Neuron (in vitro differentiated cells): ENCODE data around the gene RCAN3.
"Not testable (repeated sequence)": the region's sequence is repeated elsewhere in the genome, so short reads cannot be mapped to it uniquely, and the experiment has no call there.

Experiments used
- H2AFZ ChIP-seq: one replicate; pipeline ENCODE4 v1.6.1; 2013; ENCODE audit warnings: low read depth, mild to moderate bottlenecking, inconsistent platforms, low read length, moderate library complexity
- H3K27me3 ChIP-seq: one replicate; pipeline ENCODE4 v1.6.1; 2013; ENCODE audit warnings: low read length; ENCODE audit not compliant: insufficient read depth
- H3K36me3 ChIP-seq: one replicate; pipeline ENCODE4 v1.6.1; 2013; ENCODE audit warnings: low read length; ENCODE audit not compliant: insufficient read depth
- H3K4me1 ChIP-seq: one replicate; pipeline ENCODE4 v1.6.1; 2013; ENCODE audit warnings: low read length; ENCODE audit not compliant: insufficient read depth
- H3K4me3 ChIP-seq: 2 replicates; pipeline ENCODE4 v1.5.1; 2013; ENCODE audit warnings: mild to moderate bottlenecking, low read length, moderate library complexity
- H3K9me3 ChIP-seq: one replicate; pipeline ENCODE4 v1.6.1; 2013; ENCODE audit warnings: low read length

RCAN3 gene

DNA sequence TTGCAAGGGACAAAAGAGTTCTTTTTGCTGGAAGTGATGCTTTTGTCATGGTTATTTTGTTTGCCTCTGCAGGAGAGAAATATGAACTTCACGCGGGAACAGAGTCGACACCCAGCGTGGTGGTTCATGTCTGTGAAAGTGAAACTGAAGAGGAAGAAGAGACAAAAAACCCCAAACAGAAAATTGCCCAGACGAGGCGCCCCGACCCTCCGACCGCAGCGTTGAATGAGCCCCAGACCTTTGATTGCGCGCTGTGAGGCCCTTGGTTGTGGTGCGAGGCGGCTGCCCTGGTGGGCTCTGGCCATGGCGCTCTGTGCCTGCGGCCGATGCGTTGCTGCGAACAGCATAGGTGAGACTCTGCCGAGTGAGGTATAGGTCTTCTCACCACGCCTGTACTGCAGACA lies 32.4 kb downstream of the RCAN3 start:
- Histone ChIP-seq H3K27me3 (peaks cover 14% of the 10 kb centered on the region), H3K36me3 (no peaks in the 10 kb centered on the region)

DNA sequence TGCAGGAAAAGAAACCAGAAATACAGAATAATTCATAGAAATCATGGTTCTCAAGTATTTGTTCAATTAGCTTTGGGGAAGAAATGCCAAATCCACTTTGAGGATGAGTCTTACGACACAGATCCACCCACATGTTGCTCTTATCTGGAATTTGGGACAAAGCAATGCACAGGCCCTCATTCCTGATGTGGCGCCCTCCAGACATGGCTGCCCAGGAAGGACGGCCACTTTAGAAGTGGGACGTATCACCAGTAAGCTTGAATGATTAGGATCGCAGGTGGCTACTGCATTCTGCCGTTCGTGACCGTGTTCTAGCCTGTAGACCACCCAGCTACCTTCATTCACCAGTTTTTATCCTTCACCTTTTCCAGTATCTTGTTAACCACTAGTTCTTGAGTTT lies 33.1 kb downstream of the RCAN3 start:
- peaks cover 2% of the 10 kb centered on the region for H3K9me3 ChIP-seq
- peaks cover 21% of the 10 kb centered on the region for H3K27me3 ChIP-seq
- no peaks in the 10 kb centered on the region for H3K4me1 ChIP-seq
- H2AFZ ChIP-seq = no peak overlapping the region
- no peaks in the 10 kb centered on the region for H3K36me3 ChIP-seq
- no peak overlapping the region for H3K4me3 ChIP-seq

More for the DNA sequence above, 32.4 kb downstream of the RCAN3 start:
- peaks cover 2% of the 10 kb centered on the region for H3K9me3 ChIP-seq
- no peaks in the 10 kb centered on the region for H3K4me1 ChIP-seq
- H2AFZ ChIP-seq = no peak overlapping the region
- H3K4me3 ChIP-seq = no peak overlapping the region

DNA sequence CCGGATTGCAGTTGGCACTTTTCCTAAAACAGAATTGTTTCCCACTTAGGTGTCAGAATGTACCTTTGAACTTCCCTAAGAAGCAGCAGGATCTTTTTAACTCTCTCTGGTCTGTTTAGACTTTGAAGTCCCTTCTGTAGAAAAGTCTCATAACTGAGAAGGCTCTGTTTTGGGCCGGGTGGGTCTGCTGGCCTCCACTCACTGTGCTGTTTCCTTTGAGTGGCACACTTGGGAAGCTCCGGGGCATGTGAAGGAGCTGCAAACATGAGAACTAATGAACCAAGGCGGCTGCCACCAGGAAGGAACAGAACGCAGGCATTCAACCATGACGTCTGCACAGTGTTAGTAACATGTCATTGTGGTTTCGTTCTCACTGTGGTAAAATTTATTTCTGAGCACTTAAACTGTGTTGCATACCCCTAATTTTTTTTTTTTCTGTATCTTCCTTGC lies 33.8 kb downstream of the RCAN3 start:
- no peak overlapping the region for H2AFZ ChIP-seq
- H3K4me3 ChIP-seq = no peak overlapping the region
- peaks cover 2% of the 10 kb centered on the region for H3K9me3 ChIP-seq
- H3K27me3 ChIP-seq = peaks cover 21% of the 10 kb centered on the region
- peaks cover 4% of the 10 kb centered on the region for H3K4me1 ChIP-seq
- no peaks in the 10 kb centered on the region for H3K36me3 ChIP-seq

DNA sequence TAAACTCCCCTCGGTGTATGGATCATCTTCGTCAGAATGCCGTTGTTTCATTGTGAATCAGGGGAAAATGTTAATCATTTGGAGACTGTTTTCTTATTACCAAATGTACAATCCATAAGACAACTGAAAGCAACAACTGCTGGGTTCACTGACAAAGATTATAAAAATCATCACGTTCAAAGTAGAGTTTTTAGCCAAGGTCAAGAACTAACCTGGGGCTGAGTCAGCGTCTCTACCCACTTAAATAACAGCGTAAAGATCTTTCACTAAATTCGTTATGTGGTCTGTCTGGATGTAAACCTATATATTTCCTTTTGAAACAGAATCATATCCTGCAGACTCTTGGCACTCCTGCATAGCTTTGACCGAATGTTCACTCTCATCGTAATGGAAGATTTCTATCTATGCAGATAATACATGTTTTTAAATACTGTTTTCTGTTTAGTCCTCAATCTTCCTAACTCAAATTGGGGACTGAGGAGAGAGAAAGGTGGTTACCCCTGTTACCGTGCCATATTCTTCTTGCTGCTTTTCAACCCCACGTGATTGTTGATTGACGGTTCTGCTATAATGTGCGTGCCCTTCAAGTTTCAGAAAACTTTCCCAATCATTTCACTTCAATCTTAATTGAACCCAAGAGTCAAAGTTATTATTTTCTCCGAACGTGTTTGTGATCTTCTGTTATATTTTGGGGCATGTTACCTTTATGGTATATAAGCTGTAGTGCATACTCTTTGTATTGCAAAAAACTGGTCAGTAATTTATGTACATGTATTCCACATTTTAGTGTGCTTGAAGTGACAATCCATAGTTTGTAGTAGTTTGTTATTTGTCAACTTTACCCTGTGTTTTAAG lies 37.6 kb downstream of the RCAN3 start:
- Histone ChIP-seq H3K4me1 (peaks cover 4% of the 10 kb centered on the region), H3K36me3 (no peaks in the 10 kb centered on the region), H2AFZ (no peak overlapping the region), H3K9me3 (no peaks in the 10 kb centered on the region), H3K27me3 (peaks cover 25% of the 10 kb centered on the region), H3K4me3 (no peak overlapping the region)

DNA sequence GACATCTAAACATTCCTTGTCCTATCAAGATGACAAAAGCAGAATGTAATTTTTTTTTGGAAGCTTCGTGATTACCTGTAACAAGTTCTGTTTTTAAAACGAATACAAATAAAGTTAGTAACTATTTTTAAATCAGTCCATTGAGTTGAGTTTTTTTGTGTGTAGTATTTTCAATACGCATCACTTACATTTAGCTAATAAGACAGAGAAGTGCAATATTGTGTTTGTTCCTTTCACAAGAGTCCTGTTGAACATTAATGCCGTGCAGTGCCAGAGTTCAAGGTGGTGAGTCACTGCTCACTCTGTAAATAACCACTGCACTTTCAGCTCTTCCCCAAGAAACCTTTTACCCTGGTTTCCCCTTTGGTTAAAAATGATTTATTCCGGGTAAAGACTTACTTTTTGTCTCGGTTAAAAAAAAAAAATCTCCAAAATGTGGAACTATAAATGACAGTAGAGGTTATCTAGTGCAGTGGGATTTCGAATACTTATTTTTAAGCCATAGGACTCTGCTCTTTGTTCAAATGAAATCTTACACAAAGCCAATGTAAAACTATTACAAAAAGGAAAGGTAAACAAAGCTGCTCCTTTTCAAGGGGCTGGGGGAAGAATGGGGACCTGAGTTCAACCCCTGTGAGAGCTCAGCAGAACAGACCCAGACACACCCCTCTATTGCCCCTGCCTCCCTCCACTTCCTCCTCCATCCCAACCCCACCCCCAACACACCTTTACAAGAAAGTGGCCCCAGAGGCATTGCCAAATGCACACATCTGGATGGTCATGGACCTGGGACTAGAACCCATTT lies 38.5 kb downstream of the RCAN3 start:
- peaks cover 4% of the 10 kb centered on the region for H3K4me1 ChIP-seq
- H3K4me3 ChIP-seq = no peak overlapping the region
- no peak overlapping the region for H2AFZ ChIP-seq
- H3K27me3 ChIP-seq = peaks cover 26% of the 10 kb centered on the region
- H3K9me3 ChIP-seq = no peaks in the 10 kb centered on the region
- no peaks in the 10 kb centered on the region for H3K36me3 ChIP-seq

DNA sequence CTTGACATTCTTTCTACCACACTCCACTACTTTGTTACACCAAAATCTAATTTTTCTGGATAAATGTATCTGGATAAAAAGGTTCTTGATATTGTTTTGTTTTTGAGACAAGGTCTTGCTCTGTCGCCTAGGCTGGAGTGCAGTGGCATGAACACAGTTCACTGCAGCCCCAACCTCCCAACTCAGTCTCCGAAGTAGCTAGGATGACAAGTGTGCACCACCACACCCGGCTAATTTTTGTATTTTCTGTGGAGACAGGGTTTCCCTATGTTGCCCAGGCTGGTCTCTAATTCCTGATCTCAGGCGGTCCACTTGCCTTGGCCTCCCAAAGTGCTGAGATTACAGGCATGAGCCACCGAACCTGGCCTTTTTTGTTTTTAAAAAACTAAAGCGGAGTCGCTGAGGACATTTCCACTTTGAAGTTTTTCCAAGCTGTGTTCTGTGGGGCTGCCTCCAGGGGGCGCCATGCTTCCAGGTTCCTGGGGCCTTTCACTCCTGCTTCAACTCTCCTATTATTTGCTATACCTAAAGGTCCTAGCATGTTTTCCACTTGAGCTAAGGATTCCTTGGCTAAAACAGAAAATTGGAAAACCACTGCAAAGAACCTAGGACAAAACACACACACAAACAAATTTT lies 39.2 kb downstream of the RCAN3 start:
- Histone ChIP-seq H3K4me3 (no peak overlapping the region), H3K27me3 (peaks cover 27% of the 10 kb centered on the region), H3K9me3 (no peaks in the 10 kb centered on the region), H2AFZ (no peak overlapping the region), H3K36me3 (no peaks in the 10 kb centered on the region), H3K4me1 (peaks cover 4% of the 10 kb centered on the region)

DNA sequence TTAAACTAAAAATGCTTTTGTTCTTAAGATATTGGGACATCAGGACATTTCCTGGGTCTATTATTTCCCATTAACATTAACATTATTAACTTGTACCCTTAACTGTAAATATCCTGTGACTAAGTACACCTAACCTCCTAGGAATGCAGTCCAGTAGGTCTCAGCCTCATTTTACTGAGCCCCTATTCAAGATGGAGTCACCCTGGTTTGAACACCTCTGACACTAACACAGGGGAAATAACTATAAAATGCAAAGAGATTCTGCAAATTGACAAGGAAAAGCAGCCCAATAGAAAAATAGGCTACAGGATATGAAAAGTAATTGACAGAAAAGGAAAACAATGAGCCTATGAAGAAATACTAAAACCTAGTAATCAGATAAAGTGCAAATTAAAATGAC lies 41.6 kb downstream of the RCAN3 start:
- no peaks in the 10 kb centered on the region for H3K36me3 ChIP-seq
- H3K4me3 ChIP-seq = no peak overlapping the region
- H3K27me3 ChIP-seq = peaks cover 25% of the 10 kb centered on the region
- H3K4me1 ChIP-seq = peaks cover 4% of the 10 kb centered on the region
- H3K9me3 ChIP-seq = no peaks in the 10 kb centered on the region
- no peak overlapping the region for H2AFZ ChIP-seq

DNA sequence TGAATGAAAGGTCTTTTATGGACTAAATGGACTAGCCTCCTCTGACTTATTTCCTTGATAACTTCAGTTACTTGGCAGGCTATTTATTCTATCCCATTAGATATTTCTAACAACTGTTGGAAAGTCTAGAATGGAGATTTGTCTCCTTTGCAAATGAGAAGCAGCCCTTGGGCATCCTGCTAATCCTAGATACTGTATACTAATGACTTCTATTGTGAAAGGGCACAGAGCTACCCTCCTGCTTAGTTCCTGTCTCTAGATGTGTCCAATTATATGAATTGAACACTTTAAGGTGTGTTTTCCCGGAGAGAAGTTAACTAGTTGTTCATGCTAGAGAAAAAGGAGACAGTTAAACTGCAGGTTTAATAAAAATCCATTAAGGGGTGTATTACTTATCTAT lies 43.0 kb downstream of the RCAN3 start:
- Histone ChIP-seq H3K36me3 (no peaks in the 10 kb centered on the region), H3K4me1 (peaks cover 4% of the 10 kb centered on the region)

DNA sequence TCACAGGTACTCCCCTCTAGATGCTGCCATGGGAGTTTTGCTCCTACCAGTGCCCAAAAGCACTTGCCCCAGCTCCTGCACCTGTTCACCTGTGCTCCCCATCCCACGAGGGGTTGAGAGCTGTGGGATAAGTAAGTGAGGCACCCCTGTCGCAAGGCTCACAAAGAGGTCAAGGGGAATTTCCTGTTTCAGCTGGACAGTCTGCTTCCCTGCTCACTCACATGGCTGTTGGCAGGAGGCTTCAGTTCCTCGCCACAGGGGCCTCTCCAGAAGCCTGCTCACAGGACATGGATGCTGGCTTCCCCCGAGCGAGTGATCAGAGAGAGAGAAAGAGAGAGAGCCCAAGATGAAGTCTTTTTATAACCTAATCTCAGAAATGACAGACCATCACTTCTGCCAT lies 44.6 kb downstream of the RCAN3 start:
- Histone ChIP-seq H2AFZ (no peak overlapping the region), H3K36me3 (no peaks in the 10 kb centered on the region), H3K4me3 (no peak overlapping the region), H3K4me1 (peaks cover 6% of the 10 kb centered on the region), H3K9me3 (no peaks in the 10 kb centered on the region), H3K27me3 (peaks cover 11% of the 10 kb centered on the region)

More for the DNA sequence above, 43.0 kb downstream of the RCAN3 start:
- H3K4me3 ChIP-seq = no peak overlapping the region
- H3K9me3 ChIP-seq = no peaks in the 10 kb centered on the region
- H3K27me3 ChIP-seq = peaks cover 15% of the 10 kb centered on the region
- H2AFZ ChIP-seq = no peak overlapping the region

DNA sequence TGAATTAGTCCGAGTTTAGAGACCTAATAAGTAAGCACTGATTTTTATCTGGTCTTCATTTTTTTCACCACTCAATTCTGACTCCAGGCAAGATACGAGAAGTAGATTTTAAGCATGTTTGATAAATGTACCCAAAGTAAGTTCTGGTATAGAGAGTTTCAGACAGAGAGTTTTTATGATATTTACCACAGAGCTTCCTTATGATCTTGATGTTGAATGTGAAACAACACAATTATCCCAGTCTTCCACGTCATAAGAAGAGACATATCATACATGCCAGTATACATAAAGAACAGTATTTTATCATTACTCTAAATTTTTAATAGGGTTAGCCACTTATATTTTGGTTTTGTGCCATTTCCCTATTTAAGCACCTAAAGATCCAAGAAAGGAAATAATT lies 45.4 kb downstream of the RCAN3 start:
- Histone ChIP-seq H3K4me3 (no peak overlapping the region), H3K36me3 (no peaks in the 10 kb centered on the region), H2AFZ (no peak overlapping the region), H3K27me3 (peaks cover 11% of the 10 kb centered on the region), H3K9me3 (no peaks in the 10 kb centered on the region), H3K4me1 (peaks cover 10% of the 10 kb centered on the region)

DNA sequence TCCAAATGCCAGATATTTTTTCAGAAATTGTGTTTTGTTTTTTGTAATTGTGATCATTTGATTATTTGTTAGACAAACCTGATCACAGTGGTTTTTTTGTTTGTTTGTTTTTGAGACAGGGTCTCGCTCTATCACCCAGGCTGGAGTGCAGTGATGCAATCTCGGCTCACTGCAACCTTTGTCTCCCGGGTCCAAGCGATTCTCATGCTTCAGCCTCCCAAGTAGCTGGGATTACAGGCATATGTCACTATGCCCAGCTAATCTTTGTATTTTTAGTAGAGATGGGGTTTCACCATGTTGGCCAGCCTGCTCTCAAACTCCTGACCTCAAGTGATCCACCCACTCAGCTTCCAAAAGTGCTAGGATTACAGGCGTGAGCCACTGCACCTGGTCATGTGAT lies 46.6 kb downstream of the RCAN3 start:
- not testable (repeated sequence) for H3K9me3 ChIP-seq, H2AFZ ChIP-seq, H3K36me3 ChIP-seq, H3K4me1 ChIP-seq, H3K4me3 ChIP-seq
- peaks cover 15% of the 10 kb centered on the region for H3K27me3 ChIP-seq

DNA sequence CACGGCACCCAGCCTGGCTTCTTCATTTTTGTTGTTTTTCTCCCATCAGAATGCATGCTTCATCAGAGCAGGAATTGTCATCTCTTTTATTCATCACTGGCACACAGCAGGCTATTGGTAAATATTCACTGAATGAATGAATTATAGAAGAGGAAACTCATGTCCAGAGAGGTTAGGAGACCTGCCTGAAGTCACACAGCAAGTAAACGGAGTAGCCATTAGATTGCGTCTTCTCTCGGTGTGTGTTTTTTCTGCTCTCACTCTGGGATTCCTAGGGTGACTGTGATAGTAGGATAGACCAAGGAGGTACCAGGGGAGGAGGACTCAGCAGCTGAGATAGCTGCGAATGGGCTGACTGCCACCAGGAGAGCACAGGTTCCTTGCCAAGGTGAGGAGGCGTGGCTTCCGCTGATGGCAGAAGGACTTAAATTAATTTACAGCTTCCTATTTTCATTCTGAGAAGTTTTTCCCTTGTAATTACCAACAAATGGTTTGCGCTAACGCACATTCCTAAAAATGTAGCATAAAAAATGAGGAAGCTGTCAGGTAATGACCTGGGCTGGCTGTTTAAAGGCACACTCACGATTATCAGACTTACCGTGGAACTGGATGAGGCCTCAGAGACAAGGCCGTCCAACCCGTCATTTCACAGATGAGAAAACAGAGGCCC lies 48.8 kb downstream of the RCAN3 start:
- Histone ChIP-seq H3K9me3 (no peaks in the 10 kb centered on the region), H3K27me3 (peaks cover 23% of the 10 kb centered on the region), H3K4me3 (no peak overlapping the region), H2AFZ (no peak overlapping the region), H3K36me3 (no peaks in the 10 kb centered on the region), H3K4me1 (peaks cover 13% of the 10 kb centered on the region)
